H1 (cell line): ENCODE measurements around the gene ATP6V1G1. TPM values are rescaled to one million over a fixed set of nuclear protein-coding genes. Genes with fewer than 3 reads are reported as not detected.

Experiments
- CTCF ChIA-PET: fragments of 300-600 bp; sonication (Branson Sonifier 250); formaldehyde crosslinking; loops from one replicate; lab custom pipeline; 2021; ENCODE audit not compliant: partially characterized antibody; lab: Charles Lee
- POLR2A ChIA-PET: fragments of 300-600 bp; sonication (Branson Sonifier 250); formaldehyde crosslinking; loops from one replicate; lab custom pipeline; 2021; ENCODE audit warnings: inconsistent platforms; ENCODE audit not compliant: partially characterized antibody; lab: Charles Lee
- DNase-seq, 2 experiments: peaks; one replicate each; pipeline versions ENCODE4 v3.0.0 to v3.0.0-alpha.2; 2010 to 2022; ENCODE audit warnings: low spot score in 2 of 2, low read depth in 1 of 2, mixed read lengths in 1 of 2
- FAIRE-seq: peaks from 2 replicates; lab custom pipeline; 2011; peaks lifted over from hg19 to GRCh38; lab: Jason Lieb, UNC
- H2AFZ ChIP-seq: 2 replicates; pipeline ENCODE4 v1.8.1; 2012; ENCODE audit warnings: low read length, inconsistent platforms
- H2AK5ac ChIP-seq: 2 replicates; pipeline ENCODE4 v1.6.1; 2013; ENCODE audit warnings: low read depth, low read length
- H2BK120ac ChIP-seq: replicated peaks from 2 replicates; pipeline ENCODE3; 2013; ENCODE audit warnings: low read depth, low read length, inconsistent platforms
- H2BK12ac ChIP-seq: 2 replicates; pipeline ENCODE4 v1.6.1; 2013; ENCODE audit warnings: low read depth, low read length
- H2BK15ac ChIP-seq: 2 replicates; pipeline ENCODE4 v1.6.1; 2013; ENCODE audit warnings: low read length
- H2BK20ac ChIP-seq: 2 replicates; pipeline ENCODE4 v1.6.1; 2013; ENCODE audit warnings: low read length
- H2BK5ac ChIP-seq: 2 replicates; pipeline ENCODE4 v1.6.1; 2013; ENCODE audit warnings: low read depth, low read length
- H3K14ac ChIP-seq: 2 replicates; pipeline ENCODE4 v1.6.1; 2013; ENCODE audit warnings: inconsistent platforms; ENCODE audit not compliant: insufficient read length
- H3K18ac ChIP-seq: 2 replicates; pipeline ENCODE4 v1.6.1; 2013; ENCODE audit warnings: low read length; ENCODE audit errors: extremely low read depth
- H3K23ac ChIP-seq: 2 replicates; pipeline ENCODE4 v1.6.1; 2013; ENCODE audit warnings: inconsistent platforms; ENCODE audit not compliant: insufficient read length
- H3K23me2 ChIP-seq: 2 replicates; pipeline ENCODE4 v1.6.1; 2013; ENCODE audit warnings: low read depth, low read length
- H3K27ac ChIP-seq: 2 replicates; pipeline ENCODE4 v1.6.1; 2011; ENCODE audit warnings: low read depth, low read length, inconsistent platforms
- H3K27me3 ChIP-seq, 4 experiments: replicated peaks in 1 of 4; 1 replicate in 1 of 4; 2 replicates in 3 of 4; pipeline versions ENCODE4 v1.6.1 to v1.8.1; 2011 to 2013; ENCODE audit warnings: low read length in 3 of 4, mild to moderate bottlenecking in 3 of 4, inconsistent platforms in 2 of 4, mixed read lengths in 2 of 4, moderate library complexity in 1 of 4; ENCODE audit not compliant: control insufficient read depth in 3 of 4, insufficient read depth in 3 of 4; ENCODE audit errors: extremely low read depth in 1 of 4
- H3K36me3 ChIP-seq, 4 experiments: 2 replicates each; pipeline versions ENCODE4 v1.6.1 to v1.8.1; 2011 to 2013; ENCODE audit warnings: mild to moderate bottlenecking in 4 of 4, low read length in 3 of 4, moderate library complexity in 2 of 4, control low read depth in 1 of 4, inconsistent platforms in 1 of 4; ENCODE audit not compliant: insufficient read depth in 4 of 4, control insufficient read depth in 2 of 4
- H3K4ac ChIP-seq: replicated peaks from 2 replicates; pipeline ENCODE3; 2013; ENCODE audit warnings: low read length, low read depth, mixed read lengths, inconsistent platforms; ENCODE audit not compliant: insufficient read length
- H3K4me1 ChIP-seq, 4 experiments: replicated peaks in 1 of 4; 1 replicate in 1 of 4; 2 replicates in 3 of 4; pipeline versions ENCODE4 v1.6.1 to v1.8.1; 2011 to 2013; ENCODE audit warnings: low read length in 3 of 4, inconsistent platforms in 2 of 4, mixed read lengths in 1 of 4; ENCODE audit not compliant: insufficient read depth in 4 of 4, control insufficient read depth in 3 of 4
- H3K4me2 ChIP-seq, 2 experiments: 2 replicates each; pipeline versions ENCODE4 v1.6.1 to v1.8.1; 2011 to 2013; ENCODE audit warnings: low read depth in 2 of 2, low read length in 2 of 2, control low read depth in 1 of 2, inconsistent platforms in 1 of 2, mild to moderate bottlenecking in 1 of 2; ENCODE audit not compliant: insufficient read depth in 1 of 2
- H3K4me3 ChIP-seq, 4 experiments: fragments of 200-600, 300-600 bp in 1 of 4; sonication (generic), shearing (Covaris generic), sonication (Bioruptor Twin) in 1 of 4; 2 replicates each; pipeline versions ENCODE4 v1.5.1 to v1.8.1; 2011 to 2016; ENCODE audit warnings: low read length in 4 of 4, low read depth in 3 of 4, control low read depth in 2 of 4, inconsistent platforms in 2 of 4, mild to moderate bottlenecking in 2 of 4, mixed read lengths in 1 of 4, moderate library complexity in 1 of 4; ENCODE audit not compliant: insufficient read depth in 2 of 4; ENCODE audit errors: extremely low read depth in 1 of 4
- H3K56ac ChIP-seq: replicated peaks from 2 replicates; pipeline ENCODE3; 2013; ENCODE audit warnings: low read depth, mild to moderate bottlenecking, mixed read lengths, low read length, inconsistent platforms; ENCODE audit not compliant: insufficient read length
- H3K79me1 ChIP-seq: 2 replicates; pipeline ENCODE4 v1.6.1; 2013; ENCODE audit warnings: low read depth, low read length, control low read depth
- H3K79me2 ChIP-seq, 2 experiments: 2 replicates each; pipeline versions ENCODE4 v1.6.1 to v1.8.1; 2012 to 2013; ENCODE audit warnings: low read length in 2 of 2, mild to moderate bottlenecking in 2 of 2, inconsistent platforms in 1 of 2; ENCODE audit not compliant: insufficient read depth in 2 of 2, control insufficient read depth in 1 of 2
- H3K9ac ChIP-seq, 4 experiments: replicated peaks in 1 of 4; 1 replicate in 1 of 4; 2 replicates in 3 of 4; pipeline versions ENCODE4 v1.6.1 to v1.8.1; 2011 to 2013; ENCODE audit warnings: low read depth in 3 of 4, low read length in 3 of 4, control low read depth in 2 of 4, mild to moderate bottlenecking in 2 of 4, moderate library complexity in 2 of 4, inconsistent platforms in 1 of 4; ENCODE audit errors: extremely low read depth in 1 of 4
- H3K9me3 ChIP-seq, 2 experiments: 2 replicates each; pipeline versions ENCODE4 v1.6.1 to v1.8.1; 2012 to 2013; ENCODE audit warnings: mild to moderate bottlenecking in 2 of 2, moderate library complexity in 2 of 2, control low read depth in 1 of 2, inconsistent platforms in 1 of 2, low read depth in 1 of 2, low read length in 1 of 2, mixed read lengths in 1 of 2; ENCODE audit not compliant: insufficient read depth in 2 of 2
- H4K20me1 ChIP-seq, 2 experiments: replicated peaks in 1 of 2; 2 replicates each; pipeline versions ENCODE3 to v1.8.1; 2011 to 2013; ENCODE audit warnings: inconsistent platforms in 2 of 2, low read length in 2 of 2, mild to moderate bottlenecking in 1 of 2; ENCODE audit not compliant: insufficient read depth in 2 of 2, control insufficient read depth in 1 of 2
- H4K5ac ChIP-seq: 2 replicates; pipeline ENCODE4 v1.6.1; 2013; ENCODE audit warnings: low read length, low read depth, mixed read lengths, inconsistent platforms; ENCODE audit not compliant: insufficient read length
- H4K8ac ChIP-seq: 2 replicates; pipeline ENCODE4 v1.8.0; 2013; ENCODE audit warnings: mild to moderate bottlenecking, moderate library complexity, low read length, inconsistent platforms; ENCODE audit not compliant: insufficient read depth; ENCODE audit errors: extremely low read depth
- H4K91ac ChIP-seq: replicated peaks from 2 replicates; pipeline ENCODE3; 2013; ENCODE audit warnings: low read length, mixed read lengths, inconsistent platforms; ENCODE audit not compliant: insufficient read length
- ASH2L ChIP-seq: fragments of 200-600, 300-600 bp; sonication (generic); IDR thresholded peaks from one replicate; pipeline ENCODE4 v1.7.1; 2017; ENCODE audit warnings: low read length
- BCL11A ChIP-seq, 2 experiments: IDR thresholded peaks; one replicate each; pipeline ENCODE4 v1.6.1; 2011; ENCODE audit warnings: low read depth in 2 of 2, low read length in 2 of 2, mild to moderate bottlenecking in 2 of 2
- FOSL1 ChIP-seq: IDR thresholded peaks from 2 replicates; pipeline ENCODE4 v1.6.1; 2011; ENCODE audit warnings: mild to moderate bottlenecking, low read depth, low read length, moderate library complexity; ENCODE audit not compliant: insufficient read depth
- GABPA ChIP-seq: IDR thresholded peaks from 2 replicates; pipeline ENCODE4 v1.6.1; 2011; ENCODE audit warnings: mild to moderate bottlenecking, low read length, moderate library complexity, borderline replicate concordance; ENCODE audit not compliant: insufficient read depth
- HDAC2 ChIP-seq, 2 experiments: fragments of 300-600 bp in 1 of 2; sonication (generic) in 1 of 2; IDR thresholded peaks; 2 replicates each; pipeline ENCODE4 v1.6.1; 2011 to 2012; ENCODE audit warnings: low read depth in 2 of 2, low read length in 2 of 2, mild to moderate bottlenecking in 2 of 2, moderate library complexity in 2 of 2, borderline replicate concordance in 1 of 2, inconsistent platforms in 1 of 2
- JUND ChIP-seq: IDR thresholded peaks from 2 replicates; pipeline ENCODE4 v1.6.1; 2011; ENCODE audit warnings: mild to moderate bottlenecking, improper control_type of control experiment, low read length
- NRF1 ChIP-seq: IDR thresholded peaks from 2 replicates; pipeline ENCODE4 v1.6.1; 2011; ENCODE audit warnings: mild to moderate bottlenecking, low read depth, low read length, improper control_type of control experiment
- YY1 ChIP-seq: IDR thresholded peaks from 2 replicates; pipeline ENCODE4 v1.6.1; 2011; ENCODE audit warnings: low read depth, mild to moderate bottlenecking, low read length
- polyA plus RNA-seq, 7 experiments: library from polyadenylated mRNA; depleted of rRNA in 3 of 7; stranded (reverse) in 5 of 7; unstranded in 2 of 7; fragments of >200 nt in 5 of 7; fragments of 200-250 nt in 2 of 7; gene quantifications; 1 replicate in 5 of 7; 2 replicates in 1 of 7; 4 replicates in 1 of 7; pipeline versions ENCODE4 v1.2.1 to v1.2.3, GENCODE V29; 2011 to 2013; ENCODE audit warnings: missing spikeins in 2 of 7, mixed read lengths in 2 of 7
- total RNA-seq: library from RNA; stranded (reverse); fragmentation: NEBNext Ultra II Directional; extraction: Animal tissue kit (Norgen Biotek cat#: 25700); gene quantifications from 2 replicates; pipeline ENCODE4 v1.2.1, GENCODE V29; 2021
- TF ChIP-seq, protein P1 (sequence below): IDR thresholded peaks from 2 replicates; pipeline ENCODE4 v1.6.1; 2012; ENCODE audit warnings: low read length, inconsistent platforms
- TF ChIP-seq, protein P2 (sequence below): IDR thresholded peaks from 2 replicates; pipeline ENCODE4 v1.6.1; 2011; ENCODE audit warnings: low read length, improper control_type of control experiment

ATP6V1G1 gene
- total and polyA plus RNA-seq, 2 of the 8 experiments (the other 6 are each of a cell fraction or from before 2014, with no cell fraction given): 112 to 124 TPM

DNA sequence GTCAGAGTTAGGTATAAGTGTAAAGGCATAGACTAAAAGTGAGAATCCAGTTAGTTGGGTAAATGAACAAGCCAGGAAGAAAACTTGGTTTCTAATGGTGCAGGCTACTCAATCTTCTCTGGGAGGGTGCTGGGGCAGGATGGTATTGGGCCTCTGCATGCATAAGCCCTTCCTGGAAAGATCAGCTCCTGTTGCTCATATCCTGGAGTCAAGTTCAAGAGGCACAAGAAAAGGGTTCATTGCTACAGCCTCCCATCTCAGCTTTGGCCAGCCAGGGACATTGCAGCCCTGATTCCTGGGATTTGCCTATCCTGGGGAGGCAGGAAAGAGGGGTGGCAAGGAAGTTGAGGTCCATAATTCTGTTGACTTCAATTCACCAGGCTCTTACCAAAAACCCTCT, 40.7 kb upstream of the ATP6V1G1 start:
- no peak overlapping the region for H2BK20ac ChIP-seq
- ChIA-PET POLR2A (interaction anchor here (0.9 to 1.5 kb wide), 3 partner anchors 39 to 54 kb away, joined by 3 read pairs; partner anchors contain the start of gene ATP6V1G1), CTCF (interaction anchor here (0.7 to 4.2 kb wide), 4 partner anchors 8 to 142 kb away, joined by 3 to 30 read pairs (median 16); no protein-coding TSS in a partner anchor)
- no peak for FAIRE-seq
- 0 out of 7 replicates have a peak, but pooled peaks cover 0 to 3% (median 0%) of the 10 kb centered on the region in 4 experiments for H3K27me3 ChIP-seq
- no peak overlapping the region for H3K14ac ChIP-seq
- H4K91ac ChIP-seq: no peak overlapping the region
- no peaks in the 10 kb centered on the region for H4K20me1 ChIP-seq
- H3K4me2 ChIP-seq: no peak overlapping the region
- no peak overlapping the region for H3K56ac ChIP-seq
- no peak overlapping the region for H4K5ac ChIP-seq
- H3K79me1 ChIP-seq: no peaks in the 10 kb centered on the region; the same call in 1 of the 2 replicates
- no peak overlapping the region for H2BK120ac ChIP-seq
- H2BK12ac ChIP-seq: no peak overlapping the region
- DNase-seq: no peak
- H2BK15ac ChIP-seq: no peak overlapping the region
- H3K23me2 ChIP-seq: no peaks in the 10 kb centered on the region
- no peak overlapping the region for H4K8ac ChIP-seq
- no peak overlapping the region for H3K4ac ChIP-seq
- no peaks in the 10 kb centered on the region for H3K4me1 ChIP-seq
- no peaks in the 10 kb centered on the region for H3K36me3 ChIP-seq
- H2AK5ac ChIP-seq: no peak overlapping the region
- no peaks in the 10 kb centered on the region for H3K79me2 ChIP-seq
- H2AFZ ChIP-seq: no peak overlapping the region
- no peak overlapping the region for H3K18ac ChIP-seq
- H2BK5ac ChIP-seq: no peak overlapping the region
- no peaks in the 10 kb centered on the region for H3K9me3 ChIP-seq
- H3K27ac ChIP-seq: no peak overlapping the region
- no peak overlapping the region for H3K4me3 ChIP-seq
- H3K9ac ChIP-seq: no peak overlapping the region
- no peak overlapping the region for H3K23ac ChIP-seq
- TF ChIP-seq, protein P1, sequence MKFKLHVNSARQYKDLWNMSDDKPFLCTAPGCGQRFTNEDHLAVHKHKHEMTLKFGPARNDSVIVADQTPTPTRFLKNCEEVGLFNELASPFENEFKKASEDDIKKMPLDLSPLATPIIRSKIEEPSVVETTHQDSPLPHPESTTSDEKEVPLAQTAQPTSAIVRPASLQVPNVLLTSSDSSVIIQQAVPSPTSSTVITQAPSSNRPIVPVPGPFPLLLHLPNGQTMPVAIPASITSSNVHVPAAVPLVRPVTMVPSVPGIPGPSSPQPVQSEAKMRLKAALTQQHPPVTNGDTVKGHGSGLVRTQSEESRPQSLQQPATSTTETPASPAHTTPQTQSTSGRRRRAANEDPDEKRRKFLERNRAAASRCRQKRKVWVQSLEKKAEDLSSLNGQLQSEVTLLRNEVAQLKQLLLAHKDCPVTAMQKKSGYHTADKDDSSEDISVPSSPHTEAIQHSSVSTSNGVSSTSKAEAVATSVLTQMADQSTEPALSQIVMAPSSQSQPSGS: no peak
- no peak for TF ChIP-seq NRF1
- no peak for TF ChIP-seq JUND
- TF ChIP-seq YY1: no peak
- TF ChIP-seq FOSL1: no peak
- TF ChIP-seq, protein P2, sequence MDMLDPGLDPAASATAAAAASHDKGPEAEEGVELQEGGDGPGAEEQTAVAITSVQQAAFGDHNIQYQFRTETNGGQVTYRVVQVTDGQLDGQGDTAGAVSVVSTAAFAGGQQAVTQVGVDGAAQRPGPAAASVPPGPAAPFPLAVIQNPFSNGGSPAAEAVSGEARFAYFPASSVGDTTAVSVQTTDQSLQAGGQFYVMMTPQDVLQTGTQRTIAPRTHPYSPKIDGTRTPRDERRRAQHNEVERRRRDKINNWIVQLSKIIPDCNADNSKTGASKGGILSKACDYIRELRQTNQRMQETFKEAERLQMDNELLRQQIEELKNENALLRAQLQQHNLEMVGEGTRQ: no peak
- TF ChIP-seq ASH2L: no peak
- TF ChIP-seq GABPA: no peak
- TF ChIP-seq HDAC2 (IDR thresholded peaks at IDR 0.05; ENCODE audit: borderline replicate concordance in 1 of 2, low read depth in 2 of 2, low read length in 2 of 2): no peak
- TF ChIP-seq BCL11A (IDR thresholded peaks at IDR 0.05; ENCODE audit: low read depth in 2 of 2, low read length in 2 of 2): no peak
